HG03175 (cell line): ENCODE data around the gene VAMP7.
"Not testable (repeated sequence)": the region's sequence is repeated elsewhere in the genome, so short reads cannot be mapped to it uniquely, and the experiment has no call there.

ENCODE experiments used
- ATAC-seq: cut with Tn5 transposase; IDR thresholded peaks from one replicate; pipeline ENCODE4 v1.9.1; 2021; ENCODE audit warnings: mild to moderate bottlenecking, moderate library complexity; ENCODE audit not compliant: unreplicated experiment

VAMP7 gene

DNA sequence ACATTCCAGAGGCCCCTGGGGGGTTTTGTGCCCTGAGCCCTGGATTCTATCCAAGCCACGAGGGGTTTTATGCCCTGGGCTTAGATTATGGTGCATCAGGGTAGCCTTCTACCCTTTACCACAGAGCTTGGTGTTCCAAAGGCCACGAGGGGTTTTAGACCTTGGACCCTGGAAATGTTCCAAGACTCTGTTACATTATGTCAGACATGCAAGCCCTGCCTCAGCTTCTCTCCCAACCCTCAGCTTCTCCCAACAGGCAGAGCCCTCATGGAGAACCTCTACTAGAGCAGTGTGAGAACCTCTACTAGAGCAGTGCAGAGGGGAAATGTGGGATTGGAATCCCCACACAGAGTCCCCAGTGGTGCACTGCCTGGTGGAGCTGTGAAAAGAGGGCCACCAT is 105.8 kb downstream of the VAMP7 start:
- not testable (repeated sequence) for ATAC-seq

DNA sequence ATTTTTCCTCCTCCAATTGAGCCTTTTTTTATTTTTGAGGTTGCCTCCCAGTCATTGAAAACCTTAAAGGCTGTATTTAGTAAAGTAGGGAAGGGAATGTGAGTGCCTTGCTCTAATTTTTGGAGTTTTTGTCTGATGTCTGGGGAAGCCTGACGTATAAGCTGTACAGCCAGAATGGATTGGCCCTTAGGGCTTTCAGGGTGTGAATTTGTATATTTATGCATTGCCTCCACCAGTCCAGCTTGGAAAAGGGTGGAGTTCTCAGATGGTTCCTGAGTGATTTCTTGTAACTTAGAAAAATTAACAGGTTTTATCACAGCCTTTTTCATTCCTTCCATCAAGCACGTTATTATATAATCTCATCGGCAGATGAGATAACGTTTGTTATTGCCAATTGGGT is 107.7 kb downstream of the VAMP7 start:
- ATAC-seq = no peak
